Hepatocyte (in vitro differentiated cells): ENCODE results near the gene PDE7B. TPM values are rescaled to one million over a fixed set of nuclear protein-coding genes. Genes with fewer than 3 reads are reported as not detected.

Experiments used
- DNase-seq: peaks from one replicate; pipeline ENCODE4 v3.0.0-alpha.2; 2016; ENCODE audit warnings: low spot score
- H2AFZ ChIP-seq: fragments of 200-600 bp; sonication (generic); 2 replicates; pipeline ENCODE4 v1.6.0; 2016; ENCODE audit warnings: antibody characterized with exemption, mild to moderate bottlenecking
- H3K27ac ChIP-seq: fragments of 200-600 bp; sonication (generic); 2 replicates; pipeline ENCODE4 v1.5.1; 2016; ENCODE audit warnings: mild to moderate bottlenecking
- H3K27me3 ChIP-seq: fragments of 200-600 bp; sonication (generic); 2 replicates; pipeline ENCODE4 v1.6.1; 2016
- H3K36me3 ChIP-seq: fragments of 200-600 bp; sonication (generic); replicated peaks from 2 replicates; pipeline ENCODE4 v1.5.1; 2016; ENCODE audit warnings: low read depth; ENCODE audit not compliant: insufficient read depth
- H3K4me1 ChIP-seq: fragments of 200-600 bp; sonication (generic); 2 replicates; pipeline ENCODE4 v1.5.1; 2016; ENCODE audit warnings: mild to moderate bottlenecking, moderate library complexity; ENCODE audit not compliant: insufficient read depth
- H3K4me2 ChIP-seq: fragments of 200-600 bp; sonication (generic); 2 replicates; pipeline ENCODE4 v1.6.0; 2016
- H3K4me3 ChIP-seq: fragments of 200-600 bp; sonication (generic); 2 replicates; pipeline ENCODE4 v1.5.1; 2016; ENCODE audit warnings: mild to moderate bottlenecking
- H3K79me2 ChIP-seq: fragments of 200-600 bp; sonication (generic); 2 replicates; pipeline ENCODE4 v1.6.0; 2017; ENCODE audit warnings: mild to moderate bottlenecking
- H3K9me2 ChIP-seq: fragments of 200-600 bp; sonication (generic); replicated peaks from 2 replicates; pipeline ENCODE4 v1.6.0; 2017; ENCODE audit warnings: mild to moderate bottlenecking; ENCODE audit not compliant: insufficient read depth
- H3K9me3 ChIP-seq: fragments of 200-600 bp; sonication (generic); 2 replicates; pipeline ENCODE4 v1.5.1; 2016; ENCODE audit warnings: low read depth, mild to moderate bottlenecking
- H4K20me1 ChIP-seq: fragments of 200-600 bp; sonication (generic); 2 replicates; pipeline ENCODE4 v1.6.0; 2016; ENCODE audit warnings: mild to moderate bottlenecking; ENCODE audit not compliant: insufficient read depth, poor library complexity, severe bottlenecking
- CTCF ChIP-seq: fragments of 200-600 bp; sonication (generic); IDR thresholded peaks from 2 replicates; pipeline ENCODE4 v1.5.1; 2016; ENCODE audit warnings: antibody characterized with exemption, mild to moderate bottlenecking; ENCODE audit not compliant: poor library complexity
- EZH2 ChIP-seq: fragments of 200-600 bp; sonication (generic); IDR thresholded peaks from 2 replicates; pipeline ENCODE4 v1.6.1; 2016; ENCODE audit warnings: antibody characterized with exemption, mild to moderate bottlenecking, borderline replicate concordance
- EZH2phosphoT487 ChIP-seq: fragments of 200-600 bp; sonication (generic); IDR thresholded peaks from one replicate; pipeline ENCODE4 v1.6.1; 2018; ENCODE audit warnings: antibody characterized with exemption, mild to moderate bottlenecking, low read depth, moderate library complexity; ENCODE audit not compliant: unreplicated experiment, severe bottlenecking
- WGBS: methylation state at CpG from one replicate; pipeline ENCODE4 v1.1.6; 2016; ENCODE audit warnings: low lambda C conversion rate; ENCODE audit errors: missing lambda C conversion rate; 5-methylcytosine and 5-hydroxymethylcytosine counted together
- polyA plus RNA-seq: library from polyadenylated mRNA; unstranded; fragments of >200 nt; fragmentation: Nextera tagmentation; extraction: Ambion mirVana; gene quantifications from 2 replicates; pipeline ENCODE4 v1.2.1, GENCODE V29; 2016
- total RNA-seq: library from RNA; depleted of rRNA; stranded (reverse); fragments of >200 nt; gene quantifications from 2 replicates; pipeline ENCODE4 v1.2.3, GENCODE V29; 2014

Gene PDE7B
- total and polyA plus RNA-seq, 2 experiments from 2014 or later, result 3.4 to 7.2 TPM

GRCh38 chr6:135814043-135814442 is 37.5 kb upstream of the PDE7B start:
- DNase-seq, result peak; percentile 53
- Histone ChIP-seq H3K79me2 (no peaks in the 10 kb centered on the region), H3K36me3 (no peaks in the 10 kb centered on the region), H3K27ac (no peak overlapping the region), H2AFZ (no peak overlapping the region), H3K27me3 (no peaks in the 10 kb centered on the region), H3K9me2 (no peaks in the 10 kb centered on the region), H3K9me3 (no peaks in the 10 kb centered on the region), H4K20me1 (no peaks in the 10 kb centered on the region), H3K4me1 (peaks cover 3% of the 10 kb centered on the region), H3K4me3 (no peak overlapping the region), H3K4me2 (no peak overlapping the region)
- TF ChIP-seq CTCF (no peak), EZH2 (no peak), EZH2phosphoT487 (no peak)
- whole genome bisulfite sequencing, result 59% methylated on average over 4 of the region's 4 CpGs

- Histone ChIP-seq H2AFZ (no peak overlapping the region), H3K9me2 (no peaks in the 10 kb centered on the region), H3K27me3 (no peaks in the 10 kb centered on the region), H3K4me1 (peaks cover 3% of the 10 kb centered on the region), H3K27ac (no peak overlapping the region), H3K79me2 (no peaks in the 10 kb centered on the region), H3K36me3 (no peaks in the 10 kb centered on the region), H3K9me3 (no peaks in the 10 kb centered on the region), H4K20me1 (no peaks in the 10 kb centered on the region), H3K4me3 (no peak overlapping the region), H3K4me2 (no peak overlapping the region)
- 86% methylated on average over 4 of the region's 4 CpGs for WGBS
- no peak for DNase-seq
- TF ChIP-seq CTCF (no peak), EZH2 (no peak), EZH2phosphoT487 (no peak)
These were observed 36.3 kb upstream of the PDE7B start for GRCh38 chr6:135815216-135815615.

- Histone ChIP-seq H3K4me2 (no peak overlapping the region), H3K79me2 (no peaks in the 10 kb centered on the region), H3K4me3 (no peak overlapping the region), H3K4me1 (peaks cover 3% of the 10 kb centered on the region), H2AFZ (no peak overlapping the region), H4K20me1 (no peaks in the 10 kb centered on the region), H3K36me3 (no peaks in the 10 kb centered on the region), H3K27ac (no peak overlapping the region), H3K9me2 (no peaks in the 10 kb centered on the region), H3K9me3 (no peaks in the 10 kb centered on the region), H3K27me3 (no peaks in the 10 kb centered on the region)
- TF ChIP-seq EZH2phosphoT487 (no peak), CTCF (no peak), EZH2 (no peak)
- no peak for DNase-seq
- 89% methylated on average over 2 of the region's 2 CpGs for WGBS
These were observed 34.5 kb upstream of the PDE7B start for GRCh38 chr6:135817035-135817434.

GRCh38 chr6:135819665-135820064 is 31.8 kb upstream of the PDE7B start:
- Histone ChIP-seq H3K4me1 (no peaks in the 10 kb centered on the region), H3K9me3 (no peaks in the 10 kb centered on the region), H3K27ac (no peak overlapping the region), H4K20me1 (no peaks in the 10 kb centered on the region), H2AFZ (no peak overlapping the region), H3K4me3 (no peak overlapping the region), H3K79me2 (no peaks in the 10 kb centered on the region), H3K27me3 (no peaks in the 10 kb centered on the region), H3K9me2 (no peaks in the 10 kb centered on the region), H3K36me3 (no peaks in the 10 kb centered on the region), H3K4me2 (no peak overlapping the region)
- TF ChIP-seq CTCF, result no peak
- TF ChIP-seq EZH2, result no peak
- no peak for TF ChIP-seq EZH2phosphoT487
- 90% methylated on average over 2 of the region's 2 CpGs for WGBS
- DNase-seq, result no peak
